ENCODE measurements around the gene MEF2B.

DNA sequence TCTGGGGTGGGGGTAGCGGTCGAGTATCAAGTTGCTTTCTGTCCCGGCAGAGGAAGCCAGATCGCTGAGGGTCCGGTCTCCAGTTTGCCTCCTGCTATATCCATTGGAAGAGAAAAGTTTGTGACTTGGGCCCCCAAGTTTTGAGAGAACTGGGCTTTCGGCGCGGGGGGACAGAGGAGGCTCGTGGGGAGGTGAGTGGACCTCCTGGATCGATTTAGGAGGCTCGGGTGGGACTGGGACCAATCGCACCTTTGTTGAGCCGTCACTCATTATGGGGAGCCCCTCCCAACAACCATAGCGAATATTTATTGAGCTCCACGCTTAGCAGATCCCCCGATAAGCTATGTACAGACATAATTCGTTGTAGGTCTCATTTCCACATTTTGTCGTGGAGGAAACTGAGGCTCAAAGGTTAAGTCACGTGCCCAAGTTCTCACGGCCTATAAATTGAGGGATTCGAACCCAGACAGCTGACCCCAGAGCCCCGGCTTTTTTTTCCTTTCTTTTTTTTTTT, 22.9 kb upstream of the MEF2B start:
- TF ChIP-seq CTCF (IDR thresholded peaks at IDR 0.05; ENCODE audit: extremely low read depth in 1 of 2, insufficient read depth in 1 of 2, low read depth in 1 of 2, low read length in 2 of 2) (no peak), POLR2A (IDR thresholded peaks at IDR 0.05; ENCODE audit: low read depth, low read length) (no peak), FOS (IDR thresholded peaks at IDR 0.05; ENCODE audit: borderline replicate concordance, insufficient read depth, low read length) (no peak)
- TF ChIP-seq, protein P1, sequence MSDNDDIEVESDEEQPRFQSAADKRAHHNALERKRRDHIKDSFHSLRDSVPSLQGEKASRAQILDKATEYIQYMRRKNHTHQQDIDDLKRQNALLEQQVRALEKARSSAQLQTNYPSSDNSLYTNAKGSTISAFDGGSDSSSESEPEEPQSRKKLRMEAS (IDR thresholded peaks at IDR 0.05; ENCODE audit: insufficient read depth, insufficient read length) = no peak
